ENCODE measurements around the gene TNNC1. TPM values are rescaled to one million over a fixed set of nuclear protein-coding genes. Genes with fewer than 3 reads are reported as not detected.
A peak's percentile ranks its signal among the peaks of the same experiment; 100 is the strongest.

The TNNC1 gene
- total RNA-seq, 3 donors from 2014 or later (not counting 1 experiment from before 2014, with no cell fraction given), result 1.1 to 1.2 TPM; not detected in 1

DNA sequence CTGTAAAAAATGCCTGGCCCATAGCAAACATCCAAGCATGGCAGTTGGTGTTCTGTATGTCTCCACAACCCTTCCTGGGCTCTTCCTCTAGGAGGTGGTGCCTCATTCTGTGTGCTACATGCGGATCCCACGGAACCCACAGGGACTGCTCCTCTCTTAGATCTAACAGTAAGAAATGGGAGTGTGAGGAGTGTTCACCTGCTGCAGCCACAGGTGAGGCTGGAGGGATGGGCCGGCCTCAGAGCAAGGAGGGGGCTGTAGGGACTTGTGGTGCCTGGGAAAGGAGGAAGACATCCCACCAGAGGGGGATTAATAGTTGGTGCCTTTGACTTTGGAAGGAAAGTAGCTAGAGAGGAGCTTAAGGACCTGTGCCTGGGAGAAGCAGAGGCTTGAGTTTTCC is 31.2 kb downstream of the TNNC1 start:
- H3K9me3 Mint-ChIP-seq, result no peaks in the 10 kb centered on the region
- no peaks in the 10 kb centered on the region for H3K27me3 Mint-ChIP-seq (ENCODE audit: low read depth in 2 of 2)
- intact Hi-C loops (cut with micrococcal nuclease), result no loop called here
- H3K36me3 ChIP-seq (ENCODE audit: control insufficient read depth, insufficient read depth, low read length), result no peaks in the 10 kb centered on the region
- DNase-seq (no peak), ATAC-seq (no peak)
- no peak overlapping the region for H3K4me3 Mint-ChIP-seq
- H3K27ac ChIP-seq (ENCODE audit: low read length), result no peak overlapping the region
- H3K36me3 Mint-ChIP-seq, result no peaks in the 10 kb centered on the region
- no peaks in the 10 kb centered on the region for H3K4me1 ChIP-seq (ENCODE audit: control insufficient read depth, insufficient read depth, low read length)
- no peak overlapping the region for H3K27ac Mint-ChIP-seq
- 96% methylated on average over 3 of the region's 3 CpGs for WGBS (ENCODE audit: insufficient coverage)
- H3K27me3 ChIP-seq (ENCODE audit: control insufficient read depth, insufficient read depth, low read length), result no peaks in the 10 kb centered on the region
- TF ChIP-seq, protein P1, sequence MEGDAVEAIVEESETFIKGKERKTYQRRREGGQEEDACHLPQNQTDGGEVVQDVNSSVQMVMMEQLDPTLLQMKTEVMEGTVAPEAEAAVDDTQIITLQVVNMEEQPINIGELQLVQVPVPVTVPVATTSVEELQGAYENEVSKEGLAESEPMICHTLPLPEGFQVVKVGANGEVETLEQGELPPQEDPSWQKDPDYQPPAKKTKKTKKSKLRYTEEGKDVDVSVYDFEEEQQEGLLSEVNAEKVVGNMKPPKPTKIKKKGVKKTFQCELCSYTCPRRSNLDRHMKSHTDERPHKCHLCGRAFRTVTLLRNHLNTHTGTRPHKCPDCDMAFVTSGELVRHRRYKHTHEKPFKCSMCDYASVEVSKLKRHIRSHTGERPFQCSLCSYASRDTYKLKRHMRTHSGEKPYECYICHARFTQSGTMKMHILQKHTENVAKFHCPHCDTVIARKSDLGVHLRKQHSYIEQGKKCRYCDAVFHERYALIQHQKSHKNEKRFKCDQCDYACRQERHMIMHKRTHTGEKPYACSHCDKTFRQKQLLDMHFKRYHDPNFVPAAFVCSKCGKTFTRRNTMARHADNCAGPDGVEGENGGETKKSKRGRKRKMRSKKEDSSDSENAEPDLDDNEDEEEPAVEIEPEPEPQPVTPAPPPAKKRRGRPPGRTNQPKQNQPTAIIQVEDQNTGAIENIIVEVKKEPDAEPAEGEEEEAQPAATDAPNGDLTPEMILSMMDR (IDR thresholded peaks at IDR 0.05), result no peak
- no peak overlapping the region for H3K4me3 ChIP-seq (ENCODE audit: low read length)
- H3K9me3 ChIP-seq (ENCODE audit: control insufficient read depth, insufficient read depth, low read length), result no peaks in the 10 kb centered on the region
- peaks cover 0 to 2% of the 10 kb centered on the region in 2 donors for H3K4me1 Mint-ChIP-seq

DNA sequence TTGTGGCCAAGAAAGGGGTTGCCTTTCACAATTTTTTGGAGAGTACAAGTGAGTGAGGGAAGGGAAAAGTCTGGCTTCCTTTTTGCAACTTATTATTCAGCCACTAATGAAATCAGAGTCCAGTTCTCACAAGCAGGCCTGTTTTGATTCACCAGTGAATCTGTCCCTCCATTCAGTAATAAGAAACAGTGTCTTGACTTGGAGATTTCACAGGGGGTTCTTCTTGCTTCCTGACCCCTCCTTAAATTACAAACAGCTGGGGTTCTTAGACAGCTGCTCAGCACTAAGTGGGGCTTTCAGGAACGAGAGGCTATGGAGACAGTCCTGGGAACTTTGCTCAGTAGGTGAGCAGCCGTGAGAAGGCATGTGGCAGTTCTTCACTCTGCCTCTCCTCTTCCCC is 33.5 kb downstream of the TNNC1 start:
- intact Hi-C loops (cut with micrococcal nuclease), result no loop called here
- no peak overlapping the region for H3K4me3 Mint-ChIP-seq
- Histone ChIP-seq H3K9me3 (ENCODE audit: control insufficient read depth, insufficient read depth, low read length) (no peaks in the 10 kb centered on the region), H3K4me3 (ENCODE audit: low read length) (no peak overlapping the region), H3K36me3 (ENCODE audit: control insufficient read depth, insufficient read depth, low read length) (no peaks in the 10 kb centered on the region), H3K27ac (ENCODE audit: low read length) (no peak overlapping the region), H3K27me3 (ENCODE audit: control insufficient read depth, insufficient read depth, low read length) (no peaks in the 10 kb centered on the region), H3K4me1 (ENCODE audit: control insufficient read depth, insufficient read depth, low read length) (no peaks in the 10 kb centered on the region)
- H3K27ac Mint-ChIP-seq, result no peak overlapping the region
- DNase-seq (no peak), ATAC-seq (no peak)
- 97% methylated on average over 2 of the region's 2 CpGs for WGBS (ENCODE audit: insufficient coverage)
- H3K27me3 Mint-ChIP-seq (ENCODE audit: low read depth in 2 of 2), result no peaks in the 10 kb centered on the region
- TF ChIP-seq, protein P1 (IDR thresholded peaks at IDR 0.05), result no peak
- no peaks in the 10 kb centered on the region for H3K36me3 Mint-ChIP-seq
- H3K9me3 Mint-ChIP-seq, result no peaks in the 10 kb centered on the region
- H3K4me1 Mint-ChIP-seq, result peaks cover 0 to 4% of the 10 kb centered on the region in 2 donors

DNA sequence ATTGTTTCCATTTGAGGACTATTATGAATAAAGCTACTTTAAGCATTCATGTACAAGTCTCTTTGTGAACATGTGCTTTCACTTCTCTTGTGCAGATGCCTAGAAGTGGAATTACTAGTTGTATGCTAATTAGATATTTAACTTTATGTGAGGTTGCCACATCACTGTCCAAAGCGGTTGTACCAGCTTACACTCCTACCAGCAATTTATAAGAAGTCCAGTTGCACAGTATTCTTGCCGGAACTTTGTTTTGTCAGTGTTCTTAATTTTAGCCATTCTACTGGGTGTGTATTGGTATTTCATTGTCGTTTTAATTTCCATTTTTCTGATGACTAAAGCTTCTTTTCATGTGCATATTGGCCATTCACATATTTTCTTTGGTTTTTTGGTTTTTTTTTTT is 38.0 kb downstream of the TNNC1 start:
- no peak overlapping the region for H3K4me3 ChIP-seq (ENCODE audit: low read length)
- no peak for DNase-seq
- Mint-ChIP-seq H3K27me3 (ENCODE audit: low read depth in 2 of 2) (no peaks in the 10 kb centered on the region), H3K9me3 (no peaks in the 10 kb centered on the region), H3K4me3 (no peak overlapping the region), H3K4me1 (peaks cover 12 to 22% of the 10 kb centered on the region in 2 donors), H3K36me3 (no peaks in the 10 kb centered on the region), H3K27ac (no peak overlapping the region)
- H3K4me1 ChIP-seq (ENCODE audit: control insufficient read depth, insufficient read depth, low read length), result peaks cover 12% of the 10 kb centered on the region
- H3K36me3 ChIP-seq (ENCODE audit: control insufficient read depth, insufficient read depth, low read length), result no peaks in the 10 kb centered on the region
- 100% methylated on average over 2 of the region's 3 CpGs for WGBS (ENCODE audit: insufficient coverage)
- H3K27me3 ChIP-seq (ENCODE audit: control insufficient read depth, insufficient read depth, low read length), result no peaks in the 10 kb centered on the region
- no peak for ATAC-seq
- intact Hi-C loops (cut with micrococcal nuclease), result no loop called here
- H3K27ac ChIP-seq (ENCODE audit: low read length), result no peak overlapping the region
- H3K9me3 ChIP-seq (ENCODE audit: control insufficient read depth, insufficient read depth, low read length), result no peaks in the 10 kb centered on the region
- TF ChIP-seq, protein P1 (IDR thresholded peaks at IDR 0.05), result no peak

DNA sequence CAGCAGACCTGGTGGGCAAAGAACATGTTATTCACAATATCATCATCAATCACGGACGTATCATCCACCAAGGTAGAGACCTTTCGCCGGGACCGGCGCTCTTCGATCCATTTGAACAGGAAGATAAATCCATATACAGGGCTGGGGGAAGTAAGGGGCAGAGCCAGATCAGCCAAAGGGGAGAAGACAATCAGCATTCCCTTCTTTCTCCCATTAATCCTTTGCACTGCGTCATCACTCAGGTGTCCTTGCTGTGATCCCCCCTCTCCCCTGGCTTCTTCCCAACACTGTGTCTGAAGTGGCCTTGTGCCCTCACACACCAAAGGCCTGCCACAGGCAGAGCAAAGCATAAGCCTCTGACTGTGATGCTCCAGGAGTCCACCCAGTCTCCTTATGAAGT is 45.4 kb downstream of the TNNC1 start:
- no peaks in the 10 kb centered on the region for H3K27me3 Mint-ChIP-seq (ENCODE audit: low read depth in 2 of 2)
- 100% methylated on average over 8 of the region's 8 CpGs for WGBS (ENCODE audit: insufficient coverage)
- DNase-seq, result no peak
- intact Hi-C loops (cut with micrococcal nuclease), result no loop called here
- Histone ChIP-seq H3K27me3 (ENCODE audit: control insufficient read depth, insufficient read depth, low read length) (no peaks in the 10 kb centered on the region), H3K4me1 (ENCODE audit: control insufficient read depth, insufficient read depth, low read length) (peaks cover 36% of the 10 kb centered on the region), H3K36me3 (ENCODE audit: control insufficient read depth, insufficient read depth, low read length) (peaks cover 44% of the 10 kb centered on the region), H3K27ac (ENCODE audit: low read length) (no peak overlapping the region), H3K9me3 (ENCODE audit: control insufficient read depth, insufficient read depth, low read length) (no peaks in the 10 kb centered on the region), H3K4me3 (ENCODE audit: low read length) (no peak overlapping the region)
- H3K4me1 Mint-ChIP-seq, result peaks cover 31 to 38% of the 10 kb centered on the region in 2 donors
- TF ChIP-seq, protein P1 (IDR thresholded peaks at IDR 0.05), result no peak
- H3K27ac Mint-ChIP-seq, result peak overlapping the region; percentile 85 to 93
- ATAC-seq, result no peak
- peak overlapping the region; percentile 91 for H3K4me3 Mint-ChIP-seq
- no peaks in the 10 kb centered on the region for H3K36me3 Mint-ChIP-seq
- H3K9me3 Mint-ChIP-seq, result no peaks in the 10 kb centered on the region

All from natural killer cell (primary cell).